Measurements from ENCODE around the gene CCT6B. TPM values are rescaled to one million over a fixed set of nuclear protein-coding genes. Genes with fewer than 3 reads are reported as not detected.
A peak's percentile ranks its signal among the peaks of the same experiment; 100 is the strongest.

The CCT6B gene
- total and polyA plus RNA-seq, 2 of the 13 experiments (the other 11 are each of a cell fraction or from before 2014, with no cell fraction given): 0.41 to 1.4 TPM

DNA sequence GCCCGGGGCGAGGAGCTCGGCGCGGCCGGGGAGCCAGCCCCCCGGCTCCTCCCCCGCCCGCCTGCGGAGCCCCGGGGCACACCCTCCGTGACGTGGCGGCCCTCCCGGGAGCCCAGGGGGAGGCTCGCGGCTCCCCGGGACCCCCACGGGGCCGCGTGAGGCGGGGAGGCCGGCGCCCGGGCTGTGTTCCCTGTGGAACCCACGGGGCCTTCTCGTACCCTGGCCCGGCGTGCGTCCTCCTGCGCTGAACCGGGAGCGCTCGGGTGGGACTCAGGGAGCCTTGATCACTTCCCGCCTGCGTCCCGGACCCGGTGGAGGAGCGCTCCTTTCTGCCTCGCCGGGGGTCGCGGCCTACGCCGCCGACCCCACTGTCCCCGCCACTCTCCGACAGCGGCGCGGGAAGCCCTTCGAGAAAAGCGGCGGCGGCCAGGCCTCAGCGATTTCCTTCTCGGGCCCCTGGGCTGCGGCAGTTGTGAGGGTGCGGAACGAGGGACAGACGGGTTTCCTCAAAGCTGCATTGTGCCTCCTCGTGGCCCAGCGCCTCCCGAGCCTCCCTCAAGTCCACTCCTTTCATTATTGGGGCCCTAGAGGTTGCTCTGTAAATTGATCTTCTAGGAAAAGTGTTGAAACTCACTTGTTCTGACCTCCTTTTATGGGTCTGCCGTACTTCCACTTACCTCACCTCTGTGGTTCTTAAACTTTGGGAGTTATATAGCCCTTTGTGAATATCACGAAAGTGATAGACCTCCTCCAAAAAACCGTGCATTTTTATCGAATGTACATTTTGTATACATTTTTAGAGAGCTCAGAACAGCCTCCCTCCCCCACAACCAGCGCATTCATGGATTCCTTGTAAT, 19.6 kb upstream of the CCT6B start (continued):
- TF ChIP-seq ZBTB10 (CRISPR knock-in tag; IDR thresholded peaks at IDR 0.05; ENCODE audit: borderline replicate concordance) (0 out of 2 replicates have a peak, but pooled peaks have one; percentile 45), GTF3A (CRISPR knock-in tag; conservative IDR thresholded peaks at IDR 0.05) (no peak), CERS6 (CRISPR knock-in tag; IDR thresholded peaks at IDR 0.05) (no peak), MLX (CRISPR knock-in tag; IDR thresholded peaks at IDR 0.05) (no peak), PBX3 (CRISPR knock-in tag; IDR thresholded peaks at IDR 0.05; ENCODE audit: borderline replicate concordance) (no peak), ZNF343 (CRISPR knock-in tag; IDR thresholded peaks at IDR 0.05) (no peak), SRSF1 (optimal IDR thresholded peaks at IDR 0.05; ENCODE audit: low read depth, low read length) (no peak), SRF (IDR thresholded peaks at IDR 0.05; ENCODE audit: low read depth, low read length) (peak; percentile 82), DNMT1 (CRISPR knock-in tag; IDR thresholded peaks at IDR 0.05) (no peak), XRCC5 (optimal IDR thresholded peaks at IDR 0.05; ENCODE audit: low read length) (no peak), TAF1 (CRISPR knock-in tag; IDR thresholded peaks at IDR 0.05) (no peak; the same call in 1 of the 2 replicates), FLYWCH1 (CRISPR knock-in tag; IDR thresholded peaks at IDR 0.05) (no peak), SKI (IDR thresholded peaks at IDR 0.05; ENCODE audit: partially characterized antibody) (no peak), ETV5 (CRISPR knock-in tag; IDR thresholded peaks at IDR 0.05; ENCODE audit: borderline replicate concordance) (no peak), FOXO4 (CRISPR knock-in tag; conservative IDR thresholded peaks at IDR 0.05) (no peak), GFI1 (CRISPR knock-in tag; IDR thresholded peaks at IDR 0.05; ENCODE audit: borderline replicate concordance) (no peak; the same call in 1 of the 2 replicates), MED1 (CRISPR knock-in tag; IDR thresholded peaks at IDR 0.05) (peak; percentile 22; the same call in 1 of the 2 replicates), RBFOX2 (IDR thresholded peaks at IDR 0.05; ENCODE audit: low read depth, low read length) (peak; percentile 93), EEA1 (CRISPR knock-in tag; IDR thresholded peaks at IDR 0.05; ENCODE audit: borderline replicate concordance) (no peak), HOXA3 (CRISPR knock-in tag; IDR thresholded peaks at IDR 0.05) (no peak; the same call in 1 of the 2 replicates), KLF11 (CRISPR knock-in tag; IDR thresholded peaks at IDR 0.05) (no peak), ZNF205 (CRISPR knock-in tag; IDR thresholded peaks at IDR 0.05) (no peak), ZNF850 (CRISPR knock-in tag; conservative IDR thresholded peaks at IDR 0.05) (no peak)
